ENCODE results near the gene CPNE7.

GRCh38 chr16:89567656-89568594 lies 7.6 kb upstream of the CPNE7 start:
- TF ChIP-seq CTCF (IDR thresholded peaks at IDR 0.05) (no peak), POLR2AphosphoS5 (IDR thresholded peaks at IDR 0.05) (no peak)
